ENCODE data around the gene GMPPA.

DNA sequence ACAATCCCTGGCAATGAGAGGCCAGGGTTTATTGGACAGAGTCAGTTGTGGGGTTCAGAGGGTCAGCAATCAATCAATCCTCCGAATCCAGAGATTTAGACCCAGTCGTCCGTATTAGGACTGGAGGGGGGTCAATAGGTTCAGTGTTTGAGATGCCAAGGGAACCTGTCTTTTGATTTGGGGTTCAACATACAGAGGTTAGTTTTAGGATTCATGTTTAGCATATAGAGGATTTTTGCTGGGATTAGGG lies 292 bp downstream of the GMPPA start:
- TF ChIP-seq, protein P1, sequence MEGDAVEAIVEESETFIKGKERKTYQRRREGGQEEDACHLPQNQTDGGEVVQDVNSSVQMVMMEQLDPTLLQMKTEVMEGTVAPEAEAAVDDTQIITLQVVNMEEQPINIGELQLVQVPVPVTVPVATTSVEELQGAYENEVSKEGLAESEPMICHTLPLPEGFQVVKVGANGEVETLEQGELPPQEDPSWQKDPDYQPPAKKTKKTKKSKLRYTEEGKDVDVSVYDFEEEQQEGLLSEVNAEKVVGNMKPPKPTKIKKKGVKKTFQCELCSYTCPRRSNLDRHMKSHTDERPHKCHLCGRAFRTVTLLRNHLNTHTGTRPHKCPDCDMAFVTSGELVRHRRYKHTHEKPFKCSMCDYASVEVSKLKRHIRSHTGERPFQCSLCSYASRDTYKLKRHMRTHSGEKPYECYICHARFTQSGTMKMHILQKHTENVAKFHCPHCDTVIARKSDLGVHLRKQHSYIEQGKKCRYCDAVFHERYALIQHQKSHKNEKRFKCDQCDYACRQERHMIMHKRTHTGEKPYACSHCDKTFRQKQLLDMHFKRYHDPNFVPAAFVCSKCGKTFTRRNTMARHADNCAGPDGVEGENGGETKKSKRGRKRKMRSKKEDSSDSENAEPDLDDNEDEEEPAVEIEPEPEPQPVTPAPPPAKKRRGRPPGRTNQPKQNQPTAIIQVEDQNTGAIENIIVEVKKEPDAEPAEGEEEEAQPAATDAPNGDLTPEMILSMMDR (IDR thresholded peaks at IDR 0.05) = no peak
- no peak for TF ChIP-seq POLR2A (IDR thresholded peaks at IDR 0.05)

Data from thyroid gland (tissue), 4 donors.